GM12878 (cell line): Measurements from ENCODE around the gene F13A1. TPM values are rescaled to one million over a fixed set of nuclear protein-coding genes. Genes with fewer than 3 reads are reported as not detected.

ENCODE experiments used
- ATAC-seq: fragments of 200-7000 bp; cut with Tn5 transposase; 3 replicates; pipeline ENCODE4 v1.9.1; 2020; ENCODE audit warnings: mild to moderate bottlenecking, moderate library complexity
- BruUV-seq: library from RNA; stranded (reverse); fragments of 400-500 nt; replicated peaks from 2 replicates; lab custom pipeline; 2021; lab: Mats Ljungman, UMichigan
- CTCF ChIA-PET: fragments of 300-600 bp; sonication (Branson Sonifier 250); formaldehyde crosslinking; extraction: SDS; loops from one replicate; lab custom pipeline; 2021; ENCODE audit warnings: inconsistent platforms; lab: Yijun Ruan, JAX
- POLR2A ChIA-PET: fragments of 350-600 bp; formaldehyde crosslinking; extraction: SDS; loops from one replicate; lab custom pipeline; 2021; ENCODE audit warnings: inconsistent platforms; lab: Charles Lee
- RAD21 ChIA-PET: fragments of 300-600 bp; sonication (Branson Sonifier 250); formaldehyde crosslinking; loops from one replicate; lab custom pipeline; 2023; ENCODE audit warnings: antibody characterized with exemption; ENCODE audit not compliant: unreplicated experiment; lab: Charles Lee
- SMC1A ChIA-PET: fragments of 300-600 bp; sonication (Branson Sonifier 250); formaldehyde crosslinking; loops from one replicate; lab custom pipeline; 2023; ENCODE audit not compliant: unreplicated experiment, uncharacterized antibody; lab: Charles Lee
- DNase-seq: peaks from one replicate; pipeline ENCODE4 v3.0.0-alpha.2; 2011; ENCODE audit warnings: low read depth, low spot score
- FAIRE-seq: peaks from 3 replicates; lab custom pipeline; 2011; peaks lifted over from hg19 to GRCh38; lab: Jason Lieb, UNC
- H2AFZ ChIP-seq: 2 replicates; pipeline ENCODE4 v1.6.0; 2011; ENCODE audit warnings: low read depth, low read length, control low read depth; ENCODE audit not compliant: control insufficient read depth
- H3K27ac ChIP-seq: 2 replicates; pipeline ENCODE4 v1.5.1; 2011; ENCODE audit warnings: control low read depth; ENCODE audit not compliant: control insufficient read depth, insufficient read depth
- H3K27me3 ChIP-seq, 2 experiments: replicated peaks in 1 of 2; 2 replicates each; pipeline versions ENCODE4 v1.6.0 to v1.6.1; 2011; ENCODE audit warnings: low read length in 1 of 2; ENCODE audit not compliant: control insufficient read depth in 2 of 2, insufficient read depth in 2 of 2
- H3K36me3 ChIP-seq, 2 experiments: 2 replicates each; pipeline ENCODE4 v1.5.1; 2011; ENCODE audit warnings: low read length in 1 of 2; ENCODE audit not compliant: control insufficient read depth in 2 of 2, insufficient read depth in 2 of 2
- H3K4me1 ChIP-seq: 2 replicates; pipeline ENCODE4 v1.6.1; 2011; ENCODE audit warnings: mild to moderate bottlenecking, low read length, moderate library complexity, mixed read lengths; ENCODE audit not compliant: control insufficient read depth, insufficient read depth
- H3K4me2 ChIP-seq: 2 replicates; pipeline ENCODE4 v1.6.0; 2011; ENCODE audit warnings: control low read depth; ENCODE audit not compliant: control insufficient read depth, insufficient read depth
- H3K4me3 ChIP-seq: fragments of 200-600 bp; sonication (generic); 2 replicates; pipeline ENCODE4 v1.5.1; 2016
- H3K79me2 ChIP-seq: 2 replicates; pipeline ENCODE4 v1.6.0; 2011; ENCODE audit warnings: low read length; ENCODE audit not compliant: control insufficient read depth, insufficient read depth
- H3K9ac ChIP-seq: 2 replicates; pipeline ENCODE4 v1.8.0; 2011; ENCODE audit warnings: low read length, control low read depth, mixed read lengths; ENCODE audit not compliant: control insufficient read depth, insufficient read depth
- H3K9me3 ChIP-seq: replicated peaks from 3 replicates; pipeline ENCODE4 v1.5.1; 2011; ENCODE audit warnings: mild to moderate bottlenecking, low read length; ENCODE audit not compliant: control insufficient read depth, insufficient read depth
- H4K20me1 ChIP-seq: 2 replicates; pipeline ENCODE4 v1.6.0; 2011; ENCODE audit not compliant: control insufficient read depth, insufficient read depth
- EP300 ChIP-seq, 2 experiments: fragments of 150-350 bp in 1 of 2; IDR thresholded peaks; 2 replicates each; pipeline ENCODE4 v1.6.1; 2011 to 2012; ENCODE audit warnings: low read depth in 2 of 2, low read length in 2 of 2, borderline replicate concordance in 1 of 2, improper control_type of control experiment in 1 of 2, inconsistent platforms in 1 of 2; ENCODE audit not compliant: control insufficient read depth in 1 of 2
- ETV6 ChIP-seq, 2 experiments: fragments of 450-650 bp in 1 of 2; IDR thresholded peaks in 1 of 2; conservative IDR thresholded peaks in 1 of 2; 2 replicates each; pipeline ENCODE4 v1.6.1; 2014; ENCODE audit warnings: antibody characterized with exemption in 1 of 2, borderline replicate concordance in 1 of 2, low read depth in 1 of 2, mild to moderate bottlenecking in 1 of 2, moderate library complexity in 1 of 2
- KAT2A ChIP-seq: conservative IDR thresholded peaks from 2 replicates; pipeline ENCODE4 v1.6.1; 2011; ENCODE audit warnings: low read depth, low read length; ENCODE audit not compliant: control insufficient read depth
- LARP7 ChIP-seq: fragments of 450-650 bp; IDR thresholded peaks from 2 replicates; pipeline ENCODE4 v1.6.1; 2017; ENCODE audit warnings: mild to moderate bottlenecking
- POU2F2 ChIP-seq: IDR thresholded peaks from 3 replicates; pipeline ENCODE4 v1.6.1; 2011; ENCODE audit warnings: low read depth, mild to moderate bottlenecking, low read length, borderline replicate concordance
- SPI1 ChIP-seq: IDR thresholded peaks from 2 replicates; pipeline ENCODE4 v1.6.1; 2011; ENCODE audit warnings: low read depth, mild to moderate bottlenecking, low read length, moderate library complexity, borderline replicate concordance; ENCODE audit not compliant: insufficient read depth
- WGBS: methylation state at CpG from one replicate; pipeline ENCODE4 v1.1.6; 2016; ENCODE audit warnings: low lambda C conversion rate; ENCODE audit not compliant: insufficient replicate concordance, insufficient coverage; ENCODE audit errors: missing lambda C conversion rate; 5-methylcytosine and 5-hydroxymethylcytosine counted together
- in situ Hi-C: fragments of 300-500 bp; cut with MboI; formaldehyde crosslinking; loops from 9 replicates; pipeline ENCODE4 v1.14.3; 2018; ENCODE audit warnings: mixed read lengths
- intact Hi-C: fragments of 100-400 bp; cut with micrococcal nuclease; formaldehyde crosslinking; loops from one replicate; pipeline ENCODE4 v1.14.2; 2022; ENCODE audit not compliant: unreplicated experiment
- polyA plus RNA-seq, 11 experiments: library from polyadenylated mRNA; depleted of rRNA in 4 of 11; unstranded in 6 of 11; stranded (reverse) in 5 of 11; fragments of >200 nt; fragmentation: Nextera tagmentation in 4 of 11; fragmentation: Illumina TruSeq in 1 of 11; extraction: Ambion mirVana in 4 of 11; extraction: Trizol in 1 of 11; gene quantifications; 1 replicate in 1 of 11; 2 replicates in 10 of 11; pipeline versions ENCODE4 v1.2.1 to v1.2.3, GENCODE V29; 2011 to 2016; ENCODE audit warnings: inconsistent platforms in 2 of 11, missing spikeins in 2 of 11, low read depth in 1 of 11
- total RNA-seq, 4 experiments: library from RNA; depleted of rRNA in 3 of 4; stranded (reverse); fragments of >200 nt in 3 of 4; fragmentation: Illumina TruSeq in 1 of 4; extraction: Trizol in 1 of 4; gene quantifications; 2 replicates each; pipeline versions ENCODE4 v1.2.1 to v1.2.3, GENCODE V29; 2013 to 2021
- TF ChIP-seq, protein P1 (sequence below): fragments of 450-650 bp; IDR thresholded peaks from 2 replicates; pipeline ENCODE4 v1.6.1; 2017; ENCODE audit warnings: low read depth, mild to moderate bottlenecking, moderate library complexity
- TF ChIP-seq, protein P2 (sequence below): fragments of 450-650 bp; IDR thresholded peaks from 2 replicates; pipeline ENCODE4 v1.6.1; 2017; ENCODE audit warnings: mild to moderate bottlenecking, moderate library complexity
- TF ChIP-seq, protein P3 (sequence below): IDR thresholded peaks from 2 replicates; pipeline ENCODE4 v1.6.1; 2012; ENCODE audit warnings: low read length, inconsistent platforms
- TF ChIP-seq, protein P4 (sequence below): IDR thresholded peaks from 2 replicates; pipeline ENCODE4 v1.6.1; 2012; ENCODE audit warnings: low read depth, low read length, improper control_type of control experiment
- TF ChIP-seq, protein P5 (sequence below): fragments of 450-650 bp; IDR thresholded peaks from 2 replicates; pipeline ENCODE4 v1.6.1; 2016; ENCODE audit warnings: mild to moderate bottlenecking
- TF ChIP-seq, protein P6 (sequence below): fragments of 450-650 bp; IDR thresholded peaks from 2 replicates; pipeline ENCODE4 v1.6.1; 2014; ENCODE audit warnings: mild to moderate bottlenecking

The F13A1 gene
- total and polyA plus RNA-seq, 10 of the 15 experiments (the other 5 are each of a cell fraction or from before 2014, with no cell fraction given), result 0.48 to 1.8 (median 1.0) TPM

DNA sequence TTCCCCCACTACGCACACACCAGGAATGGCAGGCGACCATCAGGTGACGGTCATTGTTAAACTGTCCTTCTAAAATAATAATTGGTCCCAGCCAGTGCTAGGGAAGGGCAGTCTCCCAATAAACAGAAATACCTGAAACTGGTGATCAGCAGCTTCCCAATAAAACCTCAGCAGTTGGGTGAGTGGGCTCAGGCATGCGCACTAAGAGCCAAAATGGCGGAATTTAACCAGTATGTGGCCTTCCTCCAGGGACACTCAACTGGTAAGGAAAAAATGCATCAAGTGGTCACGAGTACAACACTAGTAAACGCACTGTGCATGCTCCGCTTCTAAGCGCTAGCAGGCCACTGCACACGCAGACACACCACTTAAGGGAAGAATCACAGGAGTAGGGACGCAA, 34.8 kb downstream of the F13A1 start:
- no peak overlapping the region for H3K9ac ChIP-seq
- no peak overlapping the region for H3K27ac ChIP-seq
- no peak overlapping the region for H3K4me2 ChIP-seq
- no peaks in the 10 kb centered on the region for H3K36me3 ChIP-seq
- WGBS, result 63% methylated on average over 11 of the region's 11 CpGs
- SMC1A ChIA-PET, result interaction anchor here (1.1 to 1.8 kb wide), 2 partner anchors 13 to 42 kb away, joined by 4 to 6 read pairs; no protein-coding TSS in a partner anchor
- in situ Hi-C loops (no loop called here), intact Hi-C loops (no loop called here)
- POLR2A ChIA-PET, result no interaction called here
- no peak for ATAC-seq
- H3K4me1 ChIP-seq, result no peaks in the 10 kb centered on the region
- BruUV-seq, result no TSS peak
- RAD21 ChIA-PET, result no interaction called here
- H3K9me3 ChIP-seq, result no peaks in the 10 kb centered on the region
- no peaks in the 10 kb centered on the region for H4K20me1 ChIP-seq
- CTCF ChIA-PET, result interaction anchor here (2.1 kb wide), 1 partner anchor 29 kb away, joined by 5 read pairs; no protein-coding TSS in a partner anchor
- H3K27me3 ChIP-seq, result no peaks in the 10 kb centered on the region
- no peak for DNase-seq
- FAIRE-seq, result no peak
- H2AFZ ChIP-seq, result no peak overlapping the region
- no peak overlapping the region for H3K4me3 ChIP-seq
- H3K79me2 ChIP-seq, result no peaks in the 10 kb centered on the region
- TF ChIP-seq ETV6 (conservative IDR thresholded peaks at IDR 0.05 in 1 of 2, IDR thresholded peaks at IDR 0.05 in 1 of 2; ENCODE audit: borderline replicate concordance in 1 of 2, low read depth in 1 of 2) (no peak), LARP7 (no peak), EP300 (IDR thresholded peaks at IDR 0.05; ENCODE audit: borderline replicate concordance in 1 of 2, control insufficient read depth in 1 of 2, low read depth in 2 of 2, low read length in 2 of 2) (no peak), SPI1 (no peak), KAT2A (no peak), POU2F2 (no peak)
- TF ChIP-seq, protein P1, sequence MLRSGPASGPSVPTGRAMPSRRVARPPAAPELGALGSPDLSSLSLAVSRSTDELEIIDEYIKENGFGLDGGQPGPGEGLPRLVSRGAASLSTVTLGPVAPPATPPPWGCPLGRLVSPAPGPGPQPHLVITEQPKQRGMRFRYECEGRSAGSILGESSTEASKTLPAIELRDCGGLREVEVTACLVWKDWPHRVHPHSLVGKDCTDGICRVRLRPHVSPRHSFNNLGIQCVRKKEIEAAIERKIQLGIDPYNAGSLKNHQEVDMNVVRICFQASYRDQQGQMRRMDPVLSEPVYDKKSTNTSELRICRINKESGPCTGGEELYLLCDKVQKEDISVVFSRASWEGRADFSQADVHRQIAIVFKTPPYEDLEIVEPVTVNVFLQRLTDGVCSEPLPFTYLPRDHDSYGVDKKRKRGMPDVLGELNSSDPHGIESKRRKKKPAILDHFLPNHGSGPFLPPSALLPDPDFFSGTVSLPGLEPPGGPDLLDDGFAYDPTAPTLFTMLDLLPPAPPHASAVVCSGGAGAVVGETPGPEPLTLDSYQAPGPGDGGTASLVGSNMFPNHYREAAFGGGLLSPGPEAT, result no peak
- TF ChIP-seq, protein P2, sequence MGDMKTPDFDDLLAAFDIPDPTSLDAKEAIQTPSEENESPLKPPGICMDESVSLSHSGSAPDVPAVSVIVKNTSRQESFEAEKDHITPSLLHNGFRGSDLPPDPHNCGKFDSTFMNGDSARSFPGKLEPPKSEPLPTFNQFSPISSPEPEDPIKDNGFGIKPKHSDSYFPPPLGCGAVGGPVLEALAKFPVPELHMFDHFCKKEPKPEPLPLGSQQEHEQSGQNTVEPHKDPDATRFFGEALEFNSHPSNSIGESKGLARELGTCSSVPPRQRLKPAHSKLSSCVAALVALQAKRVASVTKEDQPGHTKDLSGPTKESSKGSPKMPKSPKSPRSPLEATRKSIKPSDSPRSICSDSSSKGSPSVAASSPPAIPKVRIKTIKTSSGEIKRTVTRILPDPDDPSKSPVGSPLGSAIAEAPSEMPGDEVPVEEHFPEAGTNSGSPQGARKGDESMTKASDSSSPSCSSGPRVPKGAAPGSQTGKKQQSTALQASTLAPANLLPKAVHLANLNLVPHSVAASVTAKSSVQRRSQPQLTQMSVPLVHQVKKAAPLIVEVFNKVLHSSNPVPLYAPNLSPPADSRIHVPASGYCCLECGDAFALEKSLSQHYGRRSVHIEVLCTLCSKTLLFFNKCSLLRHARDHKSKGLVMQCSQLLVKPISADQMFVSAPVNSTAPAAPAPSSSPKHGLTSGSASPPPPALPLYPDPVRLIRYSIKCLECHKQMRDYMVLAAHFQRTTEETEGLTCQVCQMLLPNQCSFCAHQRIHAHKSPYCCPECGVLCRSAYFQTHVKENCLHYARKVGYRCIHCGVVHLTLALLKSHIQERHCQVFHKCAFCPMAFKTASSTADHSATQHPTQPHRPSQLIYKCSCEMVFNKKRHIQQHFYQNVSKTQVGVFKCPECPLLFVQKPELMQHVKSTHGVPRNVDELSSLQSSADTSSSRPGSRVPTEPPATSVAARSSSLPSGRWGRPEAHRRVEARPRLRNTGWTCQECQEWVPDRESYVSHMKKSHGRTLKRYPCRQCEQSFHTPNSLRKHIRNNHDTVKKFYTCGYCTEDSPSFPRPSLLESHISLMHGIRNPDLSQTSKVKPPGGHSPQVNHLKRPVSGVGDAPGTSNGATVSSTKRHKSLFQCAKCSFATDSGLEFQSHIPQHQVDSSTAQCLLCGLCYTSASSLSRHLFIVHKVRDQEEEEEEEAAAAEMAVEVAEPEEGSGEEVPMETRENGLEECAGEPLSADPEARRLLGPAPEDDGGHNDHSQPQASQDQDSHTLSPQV, result no peak
- TF ChIP-seq, protein P3, sequence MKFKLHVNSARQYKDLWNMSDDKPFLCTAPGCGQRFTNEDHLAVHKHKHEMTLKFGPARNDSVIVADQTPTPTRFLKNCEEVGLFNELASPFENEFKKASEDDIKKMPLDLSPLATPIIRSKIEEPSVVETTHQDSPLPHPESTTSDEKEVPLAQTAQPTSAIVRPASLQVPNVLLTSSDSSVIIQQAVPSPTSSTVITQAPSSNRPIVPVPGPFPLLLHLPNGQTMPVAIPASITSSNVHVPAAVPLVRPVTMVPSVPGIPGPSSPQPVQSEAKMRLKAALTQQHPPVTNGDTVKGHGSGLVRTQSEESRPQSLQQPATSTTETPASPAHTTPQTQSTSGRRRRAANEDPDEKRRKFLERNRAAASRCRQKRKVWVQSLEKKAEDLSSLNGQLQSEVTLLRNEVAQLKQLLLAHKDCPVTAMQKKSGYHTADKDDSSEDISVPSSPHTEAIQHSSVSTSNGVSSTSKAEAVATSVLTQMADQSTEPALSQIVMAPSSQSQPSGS, result no peak
- TF ChIP-seq, protein P4, sequence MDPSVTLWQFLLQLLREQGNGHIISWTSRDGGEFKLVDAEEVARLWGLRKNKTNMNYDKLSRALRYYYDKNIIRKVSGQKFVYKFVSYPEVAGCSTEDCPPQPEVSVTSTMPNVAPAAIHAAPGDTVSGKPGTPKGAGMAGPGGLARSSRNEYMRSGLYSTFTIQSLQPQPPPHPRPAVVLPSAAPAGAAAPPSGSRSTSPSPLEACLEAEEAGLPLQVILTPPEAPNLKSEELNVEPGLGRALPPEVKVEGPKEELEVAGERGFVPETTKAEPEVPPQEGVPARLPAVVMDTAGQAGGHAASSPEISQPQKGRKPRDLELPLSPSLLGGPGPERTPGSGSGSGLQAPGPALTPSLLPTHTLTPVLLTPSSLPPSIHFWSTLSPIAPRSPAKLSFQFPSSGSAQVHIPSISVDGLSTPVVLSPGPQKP, result no peak
- TF ChIP-seq, protein P5, sequence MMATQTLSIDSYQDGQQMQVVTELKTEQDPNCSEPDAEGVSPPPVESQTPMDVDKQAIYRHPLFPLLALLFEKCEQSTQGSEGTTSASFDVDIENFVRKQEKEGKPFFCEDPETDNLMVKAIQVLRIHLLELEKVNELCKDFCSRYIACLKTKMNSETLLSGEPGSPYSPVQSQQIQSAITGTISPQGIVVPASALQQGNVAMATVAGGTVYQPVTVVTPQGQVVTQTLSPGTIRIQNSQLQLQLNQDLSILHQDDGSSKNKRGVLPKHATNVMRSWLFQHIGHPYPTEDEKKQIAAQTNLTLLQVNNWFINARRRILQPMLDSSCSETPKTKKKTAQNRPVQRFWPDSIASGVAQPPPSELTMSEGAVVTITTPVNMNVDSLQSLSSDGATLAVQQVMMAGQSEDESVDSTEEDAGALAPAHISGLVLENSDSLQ, result no peak
- TF ChIP-seq, protein P6, sequence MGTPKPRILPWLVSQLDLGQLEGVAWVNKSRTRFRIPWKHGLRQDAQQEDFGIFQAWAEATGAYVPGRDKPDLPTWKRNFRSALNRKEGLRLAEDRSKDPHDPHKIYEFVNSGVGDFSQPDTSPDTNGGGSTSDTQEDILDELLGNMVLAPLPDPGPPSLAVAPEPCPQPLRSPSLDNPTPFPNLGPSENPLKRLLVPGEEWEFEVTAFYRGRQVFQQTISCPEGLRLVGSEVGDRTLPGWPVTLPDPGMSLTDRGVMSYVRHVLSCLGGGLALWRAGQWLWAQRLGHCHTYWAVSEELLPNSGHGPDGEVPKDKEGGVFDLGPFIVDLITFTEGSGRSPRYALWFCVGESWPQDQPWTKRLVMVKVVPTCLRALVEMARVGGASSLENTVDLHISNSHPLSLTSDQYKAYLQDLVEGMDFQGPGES, result no peak
